ENCODE results near the gene UBE2O. TPM values are rescaled to one million over a fixed set of nuclear protein-coding genes. Genes with fewer than 3 reads are reported as not detected.

UBE2O gene
- total and polyA plus RNA-seq, 2 experiments from 2014 or later, result 28.5 to 62.6 TPM

- Histone ChIP-seq H3K27ac (no peak overlapping the region), H3K36me3 (no peaks in the 10 kb centered on the region), H3K4me1 (ENCODE audit: low read depth) (peaks cover 20% of the 10 kb centered on the region), H3K4me3 (no peak overlapping the region), H3K9me3 (ENCODE audit: low read depth) (no peaks in the 10 kb centered on the region), H3K27me3 (no peaks in the 10 kb centered on the region)
- no peak for TF ChIP-seq CTCF (IDR thresholded peaks at IDR 0.05; ENCODE audit: low read depth, low read length)
- no peak for DNase-seq (ENCODE audit: low read depth in 1 of 2, low spot score in 1 of 2)
These were observed 46.3 kb upstream of the UBE2O start for GRCh38 chr17:76499267-76499667.

GRCh38 chr17:76498876-76499251 is 45.9 kb upstream of the UBE2O start:
- Histone ChIP-seq H3K4me3 (no peak overlapping the region), H3K4me1 (ENCODE audit: low read depth) (peaks cover 20% of the 10 kb centered on the region)

GRCh38 chr17:76497979-76498875 is 45.3 kb upstream of the UBE2O start:
- no peak for TF ChIP-seq CTCF (IDR thresholded peaks at IDR 0.05; ENCODE audit: low read depth, low read length)
- Histone ChIP-seq H3K27me3 (no peaks in the 10 kb centered on the region), H3K27ac (peak overlapping the region; percentile 72), H3K36me3 (no peaks in the 10 kb centered on the region), H3K9me3 (ENCODE audit: low read depth) (no peaks in the 10 kb centered on the region), H3K4me1 (ENCODE audit: low read depth) (peaks cover 20% of the 10 kb centered on the region), H3K4me3 (no peak overlapping the region)
- DNase-seq (ENCODE audit: low read depth in 1 of 2, low spot score in 1 of 2), result peak; percentile 64 to 90

More at GRCh38 chr17:76498876-76499251, 45.9 kb upstream of the UBE2O start:
- no peaks in the 10 kb centered on the region for H3K36me3 ChIP-seq
- no peak for TF ChIP-seq CTCF (IDR thresholded peaks at IDR 0.05; ENCODE audit: low read depth, low read length)
- peak overlapping the region; percentile 72 for H3K27ac ChIP-seq
- H3K9me3 ChIP-seq (ENCODE audit: low read depth), result no peaks in the 10 kb centered on the region
- no peaks in the 10 kb centered on the region for H3K27me3 ChIP-seq
- no peak for DNase-seq (ENCODE audit: low read depth in 1 of 2, low spot score in 1 of 2)

GRCh38 chr17:76497699-76497978 is 44.7 kb upstream of the UBE2O start:
- Histone ChIP-seq H3K9me3 (ENCODE audit: low read depth) (no peaks in the 10 kb centered on the region), H3K36me3 (no peaks in the 10 kb centered on the region), H3K27me3 (no peaks in the 10 kb centered on the region), H3K27ac (peak overlapping the region; percentile 72), H3K4me3 (no peak overlapping the region), H3K4me1 (ENCODE audit: low read depth) (peaks cover 20% of the 10 kb centered on the region)
- no peak for TF ChIP-seq CTCF (IDR thresholded peaks at IDR 0.05; ENCODE audit: low read depth, low read length)
- DNase-seq (ENCODE audit: low read depth in 1 of 2, low spot score in 1 of 2), result no peak

- H3K9me3 ChIP-seq (ENCODE audit: low read depth), result no peaks in the 10 kb centered on the region
- no peaks in the 10 kb centered on the region for H3K36me3 ChIP-seq
- no peak overlapping the region for H3K27ac ChIP-seq
- no peak overlapping the region for H3K4me3 ChIP-seq
- no peaks in the 10 kb centered on the region for H3K27me3 ChIP-seq
- no peak for TF ChIP-seq CTCF (IDR thresholded peaks at IDR 0.05; ENCODE audit: low read depth, low read length)
- DNase-seq (ENCODE audit: low read depth in 1 of 2, low spot score in 1 of 2), result no peak
- peaks cover 13% of the 10 kb centered on the region for H3K4me1 ChIP-seq (ENCODE audit: low read depth)
These were observed 43.5 kb upstream of the UBE2O start for GRCh38 chr17:76496464-76496863.
